DOHH2 (cell line): Measurements from ENCODE around the gene DCP1B.

Experiments
- CTCF ChIP-seq: fragments of 200-600 bp; sonication (generic); IDR thresholded peaks from one replicate; pipeline ENCODE4 v1.5.1; 2014; ENCODE audit warnings: antibody characterized with exemption, mild to moderate bottlenecking, low read depth, low read length; ENCODE audit not compliant: poor library complexity, severe bottlenecking
- EZH2phosphoT487 ChIP-seq: fragments of 200-600 bp; sonication (generic); IDR thresholded peaks from 2 replicates; pipeline ENCODE4 v1.6.1; 2017; ENCODE audit warnings: borderline replicate concordance, mild to moderate bottlenecking, antibody characterized with exemption, low read length, moderate library complexity, mixed read lengths

DNA sequence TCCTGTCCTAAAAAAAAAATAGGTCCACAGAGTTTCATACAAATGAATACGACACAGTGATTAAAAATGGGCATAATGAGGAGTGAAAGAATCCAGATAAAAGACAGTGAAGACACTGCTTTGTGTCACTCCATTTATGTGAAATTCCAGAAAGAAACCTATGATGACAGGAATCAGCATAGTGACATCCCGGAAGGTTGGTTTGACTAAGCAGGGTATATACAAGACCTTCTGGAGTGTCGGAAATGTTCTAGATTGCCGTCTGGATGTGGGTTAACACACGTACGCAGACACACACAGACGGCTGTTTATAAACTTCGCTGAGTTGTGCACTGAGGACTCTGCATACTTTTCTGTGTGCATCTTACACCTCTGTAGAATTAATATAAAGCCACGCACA lies 72.6 kb downstream of the DCP1B start:
- TF ChIP-seq CTCF (no peak), EZH2phosphoT487 (no peak)
